GM19467 (cell line): ENCODE results near the gene ZNF580.

Source experiments
- ATAC-seq: cut with Tn5 transposase; IDR thresholded peaks from one replicate; pipeline ENCODE4 v1.9.1; 2021; ENCODE audit warnings: mild to moderate bottlenecking, moderate library complexity; ENCODE audit not compliant: unreplicated experiment

Gene ZNF580

GRCh38 chr19:55605637-55606470 lies 34.9 kb upstream of the ZNF580 start, which contains the start of gene ZNF865:
TSS of gene ZNF865 (plus strand) at chr19:55605647. CDS start at chr19:55613619, 7,972 bp downstream.
- peak; percentile 26 for ATAC-seq

GRCh38 chr19:55606471-55606787 lies 34.4 kb upstream of the ZNF580 start:
- no peak for ATAC-seq

GRCh38 chr19:55606817-55607216 lies 34.0 kb upstream of the ZNF580 start:
- no peak for ATAC-seq

- no peak for ATAC-seq
These were observed 31.5 kb upstream of the ZNF580 start for GRCh38 chr19:55609326-55609725.

GRCh38 chr19:55611300-55611982 lies 29.4 kb upstream of the ZNF580 start:
- no peak for ATAC-seq

- ATAC-seq = no peak
These were observed 28.7 kb upstream of the ZNF580 start for GRCh38 chr19:55611983-55612645.

GRCh38 chr19:55613396-55613795 lies 27.4 kb upstream of the ZNF580 start:
- no peak for ATAC-seq

GRCh38 chr19:55613930-55614710 lies 26.7 kb upstream of the ZNF580 start:
- ATAC-seq = no peak

GRCh38 chr19:55614711-55615542 lies 25.9 kb upstream of the ZNF580 start:
- ATAC-seq = no peak

- no peak for ATAC-seq
These were observed 25.0 kb upstream of the ZNF580 start for GRCh38 chr19:55615543-55616394.

- no peak for ATAC-seq
These were observed 24.4 kb upstream of the ZNF580 start for GRCh38 chr19:55616395-55616875.

- ATAC-seq = no peak
These were observed 23.4 kb upstream of the ZNF580 start for GRCh38 chr19:55617426-55617825.

- no peak for ATAC-seq
These were observed 22.4 kb upstream of the ZNF580 start for GRCh38 chr19:55618426-55618825.

GRCh38 chr19:55619286-55619685 lies 21.5 kb upstream of the ZNF580 start:
- ATAC-seq = no peak

- no peak for ATAC-seq
These were observed 20.2 kb upstream of the ZNF580 start for GRCh38 chr19:55620410-55621204.

- ATAC-seq = no peak
These were observed 19.6 kb upstream of the ZNF580 start for GRCh38 chr19:55621205-55621672.

- no peak for ATAC-seq
These were observed 19.1 kb upstream of the ZNF580 start for GRCh38 chr19:55621673-55622231.
